AG09309 (cell line): ENCODE data around the gene EPHA6.

Source experiments
- DNase-seq: peaks from one replicate; pipeline ENCODE4 v3.0.0-alpha.2; 2010; ENCODE audit warnings: low read depth
- H3K4me3 ChIP-seq: 2 replicates; pipeline ENCODE4 v1.5.1; 2011; ENCODE audit warnings: mild to moderate bottlenecking, low read depth, low read length, moderate library complexity; ENCODE audit not compliant: control insufficient read depth
- CTCF ChIP-seq: IDR thresholded peaks from 2 replicates; pipeline ENCODE4 v1.5.1; 2011; ENCODE audit warnings: mild to moderate bottlenecking, low read depth, low read length, inconsistent platforms; ENCODE audit not compliant: insufficient read depth, control insufficient read depth; ENCODE audit errors: missing control alignments

Gene EPHA6

GRCh38 chr3:96991231-96991630 lies 176.8 kb downstream of the EPHA6 start:
- no peak for TF ChIP-seq CTCF
- no peak overlapping the region for H3K4me3 ChIP-seq
- no peak for DNase-seq

GRCh38 chr3:96991800-96992365 lies 177.5 kb downstream of the EPHA6 start:
- no peak for TF ChIP-seq CTCF

GRCh38 chr3:96994988-96995387 lies 180.6 kb downstream of the EPHA6 start:
- no peak overlapping the region for H3K4me3 ChIP-seq
- no peak for DNase-seq
- TF ChIP-seq CTCF, result no peak

More at GRCh38 chr3:96991800-96992365, 177.5 kb downstream of the EPHA6 start:
- no peak overlapping the region for H3K4me3 ChIP-seq
- no peak for DNase-seq

- no peak for DNase-seq
- no peak overlapping the region for H3K4me3 ChIP-seq
- TF ChIP-seq CTCF, result no peak
Measured at GRCh38 chr3:96996009-96996408, 181.6 kb downstream of the EPHA6 start.

- DNase-seq, result no peak
- H3K4me3 ChIP-seq, result no peak overlapping the region
- no peak for TF ChIP-seq CTCF
Measured at GRCh38 chr3:97001611-97002010, 187.2 kb downstream of the EPHA6 start.

- DNase-seq, result no peak
- H3K4me3 ChIP-seq, result no peak overlapping the region
- TF ChIP-seq CTCF, result no peak
Measured at GRCh38 chr3:97009427-97010019, 195.1 kb downstream of the EPHA6 start.
